ENCODE results near the gene TFG.

TFG gene

DNA sequence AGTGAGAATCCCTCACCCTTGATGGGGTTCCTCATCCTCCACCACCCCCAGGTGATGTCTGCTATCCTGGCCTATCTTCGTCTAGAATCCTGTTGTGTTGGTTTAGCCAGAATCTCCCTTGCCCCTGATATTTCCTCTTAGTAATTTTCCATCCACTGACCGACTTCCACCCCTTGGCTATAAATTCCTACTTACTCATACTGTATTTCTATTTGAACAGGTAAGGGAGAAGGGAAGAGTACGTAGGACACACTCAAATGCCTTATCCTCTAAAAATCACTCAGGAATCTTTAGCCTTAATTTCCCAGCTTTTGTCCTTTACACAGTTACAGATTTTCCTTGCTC is 678 bp upstream of the TFG start:
- DNase-seq = no peak

DNA sequence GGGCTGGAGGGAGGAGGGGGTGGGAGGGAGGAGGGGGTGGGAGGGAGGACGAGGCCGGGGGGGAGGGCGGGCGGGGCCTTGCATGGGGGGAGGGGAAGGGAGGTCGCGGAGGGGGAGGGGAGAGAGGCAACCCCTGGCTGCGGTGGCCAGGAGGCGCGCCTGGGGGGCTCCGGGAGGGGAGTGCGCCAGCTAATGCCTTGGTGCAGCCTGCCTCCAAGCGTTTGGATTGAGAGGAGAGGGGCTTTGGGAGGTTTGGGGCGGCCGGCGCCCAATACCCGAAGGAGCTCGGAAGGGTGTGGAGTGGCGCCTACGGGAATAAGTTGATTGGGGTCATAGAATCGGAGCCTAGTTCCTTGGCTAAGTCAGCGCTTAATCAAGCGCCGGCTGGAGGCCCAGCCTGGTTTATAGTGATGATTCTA is 557 bp downstream of the TFG start:
- peak; percentile 33 for DNase-seq

DNA sequence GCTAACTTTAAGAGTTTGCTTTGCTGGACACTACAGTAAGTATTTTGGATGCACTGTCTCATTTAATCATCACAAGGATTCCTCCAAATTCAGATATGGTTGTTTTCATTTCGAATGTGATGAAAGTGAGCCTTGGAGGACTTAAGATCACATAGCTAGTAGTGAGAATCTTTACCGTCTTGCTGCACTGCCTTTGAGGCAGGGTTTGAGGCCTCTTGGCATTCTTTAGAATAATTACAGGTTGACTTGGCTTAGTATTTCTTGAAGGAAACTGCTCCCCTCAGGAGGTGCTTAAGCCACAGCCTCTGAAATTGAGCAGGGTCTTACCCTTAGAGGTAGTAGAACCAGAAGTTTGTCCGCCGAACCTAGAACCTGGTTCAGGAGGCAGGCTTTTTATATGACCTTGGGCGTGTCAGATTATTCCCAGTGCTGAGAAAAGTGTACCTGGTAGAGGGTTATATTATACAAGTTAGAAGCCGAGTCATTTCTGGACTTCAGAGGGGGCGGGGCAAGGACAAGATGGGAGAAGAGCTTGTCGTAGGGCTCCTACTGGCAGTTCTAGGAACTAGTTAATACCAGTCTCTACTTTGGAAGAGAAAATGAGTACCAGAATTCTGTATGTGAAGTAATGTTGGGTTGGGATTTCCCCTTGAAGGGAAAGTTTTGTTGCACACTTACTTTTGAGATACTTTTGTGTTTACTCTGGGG is 1.1 kb downstream of the TFG start:
- DNase-seq = peak; percentile 31

DNA sequence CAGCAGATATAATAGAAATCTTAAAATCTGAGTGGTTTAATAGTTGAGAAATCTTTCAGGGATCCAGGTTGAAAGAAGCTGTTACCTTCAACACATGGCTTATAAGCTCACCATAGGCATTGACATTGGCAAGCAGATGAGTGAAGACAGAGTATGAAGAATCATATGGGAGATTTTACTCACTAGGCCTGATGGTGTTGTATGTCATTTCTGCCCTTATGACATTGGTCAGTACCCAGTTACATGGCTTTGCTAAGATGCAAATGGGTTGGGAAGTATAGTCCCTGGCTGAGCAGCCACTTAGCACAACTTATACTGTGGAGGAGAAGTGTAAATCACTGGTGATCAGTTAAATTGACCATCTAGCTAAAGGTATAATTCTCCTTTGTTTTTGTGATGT is 5.9 kb downstream of the TFG start:
- no peak for DNase-seq

DNA sequence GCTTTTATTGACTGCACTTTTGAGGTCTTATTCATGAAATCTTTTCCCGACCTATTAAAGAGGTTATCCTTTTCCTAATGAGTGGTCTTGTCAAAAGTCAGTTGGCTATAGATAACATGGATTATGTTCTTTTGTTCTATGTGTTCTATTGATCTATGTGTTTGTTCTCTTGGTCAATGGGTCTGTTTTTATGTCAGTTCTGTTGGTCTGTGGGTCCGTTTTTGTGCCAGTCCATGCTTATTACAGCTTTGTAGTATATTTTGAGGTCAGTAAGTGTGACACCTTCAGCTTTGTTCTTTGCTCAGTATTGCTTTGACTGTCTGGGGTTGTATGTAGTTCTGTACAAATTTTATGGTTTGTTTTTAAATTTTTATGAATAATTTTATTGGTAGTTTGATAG is 7.8 kb downstream of the TFG start:
- no peak for DNase-seq

DNA sequence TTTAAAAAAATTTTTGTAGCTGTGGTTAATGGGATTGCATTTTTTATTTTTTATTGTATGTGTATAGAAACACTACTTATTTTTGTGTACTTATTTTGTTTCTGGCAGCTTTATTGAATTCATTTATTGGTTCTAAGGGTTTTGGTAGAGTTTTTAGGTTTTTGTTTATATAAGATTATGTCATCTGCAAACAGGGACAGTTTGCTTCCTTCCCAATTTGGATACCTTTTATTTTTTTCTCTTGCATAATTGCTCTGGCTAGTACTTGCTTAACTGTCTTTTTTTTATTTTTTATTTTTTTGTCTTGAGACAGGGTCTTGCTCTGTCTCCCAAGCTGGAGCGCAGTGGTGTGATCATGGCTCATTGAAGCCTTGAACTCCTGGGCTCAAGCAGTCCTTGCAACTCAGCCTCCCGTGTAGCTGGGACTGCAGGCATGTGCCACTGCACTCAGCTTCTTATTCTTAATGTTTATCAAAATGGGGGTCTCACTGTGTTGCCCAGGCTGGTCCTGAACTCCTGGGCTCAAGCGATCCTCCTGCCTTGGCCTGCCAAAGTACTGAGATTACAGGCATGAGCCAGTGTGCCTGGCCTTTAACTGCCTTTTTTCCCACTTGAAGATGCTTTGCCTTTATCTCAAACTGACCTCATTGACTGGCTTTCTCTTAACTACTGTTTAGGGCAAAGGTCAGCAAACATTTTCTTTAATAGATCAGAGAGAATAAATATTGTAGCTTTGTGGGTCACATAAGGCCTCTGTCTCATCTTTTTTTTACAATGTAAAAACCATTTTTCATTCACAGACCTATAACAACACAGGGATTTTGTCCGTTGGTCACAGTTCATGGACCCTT is 8.6 kb downstream of the TFG start:
- DNase-seq = no peak

DNA sequence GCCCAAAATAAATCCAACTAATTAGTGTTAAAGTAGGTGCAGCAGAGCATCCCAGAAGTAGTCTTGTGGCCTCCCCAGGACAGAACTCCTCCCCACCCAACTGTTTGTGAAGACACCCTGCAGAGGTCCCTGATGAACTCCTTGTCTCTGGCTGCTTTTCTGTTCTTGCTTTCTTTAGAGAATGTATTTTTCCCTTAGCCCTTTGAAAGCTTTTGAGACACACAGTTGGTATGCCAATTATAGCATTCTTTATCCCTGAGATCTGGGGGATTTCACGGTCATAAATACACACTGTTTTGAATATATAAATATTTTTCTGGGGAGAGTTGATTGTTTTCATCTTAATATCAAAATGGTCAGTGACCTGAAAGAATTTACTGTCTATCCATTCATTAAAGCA is 9.8 kb downstream of the TFG start:
- DNase-seq = no peak

DNA sequence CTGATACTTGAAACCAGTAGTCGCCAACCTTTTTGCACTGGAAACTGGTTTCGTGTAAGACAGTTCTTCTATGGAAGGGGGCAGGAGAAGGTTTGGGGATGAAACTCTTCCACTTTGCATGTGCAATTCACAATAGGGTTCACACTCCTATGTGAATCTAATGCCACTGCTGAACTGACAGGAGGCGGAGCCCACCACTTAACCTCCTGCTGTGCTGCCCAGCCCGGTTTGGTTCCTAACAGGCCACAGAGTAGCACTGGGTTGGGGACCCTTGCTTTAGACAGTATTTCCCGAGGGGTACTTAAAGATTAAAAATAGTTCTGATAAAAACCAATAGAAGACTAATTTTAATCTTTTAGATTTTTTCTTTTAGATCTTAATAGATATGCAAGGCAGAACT is 11.1 kb downstream of the TFG start:
- DNase-seq = no peak

DNA sequence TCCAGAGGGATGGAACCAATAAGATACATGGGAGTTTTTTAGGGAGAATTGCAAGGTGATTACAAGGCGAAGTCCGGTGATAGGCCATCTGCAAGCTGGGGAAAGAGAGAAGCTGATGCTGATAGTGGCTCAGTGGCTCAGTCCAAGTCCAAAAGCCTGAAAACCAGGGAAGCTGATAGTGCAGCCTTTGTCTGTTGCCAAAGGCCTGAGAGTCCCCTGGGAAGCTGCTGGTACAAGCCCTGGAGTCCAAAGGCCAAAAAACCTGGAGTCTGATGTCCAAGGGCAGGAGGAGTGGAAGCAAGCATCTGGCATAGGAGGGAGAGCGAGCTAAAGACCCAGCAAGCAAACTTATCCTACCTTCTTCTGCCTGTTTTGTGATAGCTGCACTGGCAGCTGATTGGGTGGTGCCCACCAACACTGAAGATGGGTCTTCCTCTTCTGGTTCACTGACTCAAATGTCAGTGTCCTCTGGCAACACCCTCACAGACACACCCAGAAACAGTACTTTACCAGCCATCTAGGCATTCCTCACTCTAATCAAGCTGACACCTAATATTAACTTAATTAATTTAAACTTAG is 16.7 kb downstream of the TFG start:
- no peak for DNase-seq

DNA sequence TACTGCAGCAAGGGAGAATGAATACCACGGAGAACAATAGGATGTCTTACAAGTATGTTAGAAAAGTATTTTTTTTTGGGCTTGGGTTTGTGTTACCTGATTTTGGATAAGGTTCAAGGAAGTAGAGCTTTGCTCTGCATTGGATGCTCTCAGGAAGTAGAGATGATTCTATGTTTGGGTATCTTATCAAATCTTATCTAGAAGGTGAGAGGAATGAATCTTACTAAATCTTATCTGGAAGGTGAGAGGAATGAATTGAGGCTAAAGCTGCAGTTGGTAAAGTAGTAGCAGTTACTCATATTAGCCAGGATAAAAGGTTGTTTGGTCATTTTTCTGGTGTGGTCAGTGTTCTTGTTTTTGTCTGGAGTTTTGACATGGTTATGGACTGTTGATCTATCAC is 17.4 kb downstream of the TFG start:
- DNase-seq = no peak

DNA sequence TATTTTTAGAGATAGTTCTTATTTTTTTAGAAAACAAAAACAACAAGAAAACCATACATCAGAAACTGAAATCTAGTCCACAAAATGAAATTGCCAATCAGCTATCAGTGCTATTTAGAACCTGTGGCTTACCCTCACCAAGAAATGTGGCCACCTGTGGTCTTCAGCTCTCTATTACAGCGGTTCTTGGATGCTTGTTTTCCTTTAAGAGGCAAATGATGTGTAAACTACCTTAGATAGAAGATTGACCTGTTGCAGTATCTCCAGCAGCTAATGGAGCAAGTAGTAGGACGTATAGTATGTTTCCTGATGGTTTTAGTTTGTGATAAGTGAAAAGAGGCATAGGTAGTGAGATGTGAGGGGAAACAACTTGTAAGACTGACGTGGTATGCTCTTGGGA is 21.2 kb downstream of the TFG start:
- no peak for DNase-seq

DNA sequence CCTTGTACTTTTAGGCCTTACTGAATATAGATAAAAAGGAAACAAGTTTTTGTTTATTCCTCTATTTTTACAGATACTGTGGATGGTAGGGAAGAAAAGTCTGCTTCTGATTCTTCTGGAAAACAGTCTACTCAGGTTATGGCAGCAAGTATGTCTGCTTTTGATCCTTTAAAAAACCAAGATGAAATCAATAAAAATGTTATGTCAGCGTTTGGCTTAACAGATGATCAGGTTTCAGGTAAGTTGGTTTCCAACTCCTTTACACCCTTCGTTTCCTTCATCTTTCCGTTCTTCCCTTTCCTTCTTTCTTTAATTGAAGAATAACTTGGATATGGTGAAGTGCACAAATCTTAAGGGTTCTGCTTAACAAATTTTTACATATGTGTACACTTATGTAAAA is 23.1 kb downstream of the TFG start:
- no peak for DNase-seq

DNA sequence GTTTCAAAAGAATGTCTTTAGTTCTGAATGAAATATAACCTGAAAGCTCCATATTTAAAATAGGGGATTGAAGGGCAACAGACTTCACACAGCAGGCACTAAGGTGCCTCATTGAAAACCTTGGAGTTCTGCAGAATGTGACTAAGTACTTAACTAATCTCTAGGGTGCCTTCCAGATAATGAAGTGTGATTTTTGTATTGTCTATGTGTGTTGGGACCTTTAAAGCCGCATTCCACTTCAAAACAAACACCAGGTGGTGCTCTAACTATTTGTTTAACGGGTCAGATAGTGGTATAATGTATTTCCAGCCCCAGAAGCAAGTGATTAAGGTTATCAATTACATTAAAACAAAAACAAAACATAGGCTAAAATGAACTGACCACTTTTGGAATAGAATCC is 28.0 kb downstream of the TFG start:
- DNase-seq = peak; percentile 6

DNA sequence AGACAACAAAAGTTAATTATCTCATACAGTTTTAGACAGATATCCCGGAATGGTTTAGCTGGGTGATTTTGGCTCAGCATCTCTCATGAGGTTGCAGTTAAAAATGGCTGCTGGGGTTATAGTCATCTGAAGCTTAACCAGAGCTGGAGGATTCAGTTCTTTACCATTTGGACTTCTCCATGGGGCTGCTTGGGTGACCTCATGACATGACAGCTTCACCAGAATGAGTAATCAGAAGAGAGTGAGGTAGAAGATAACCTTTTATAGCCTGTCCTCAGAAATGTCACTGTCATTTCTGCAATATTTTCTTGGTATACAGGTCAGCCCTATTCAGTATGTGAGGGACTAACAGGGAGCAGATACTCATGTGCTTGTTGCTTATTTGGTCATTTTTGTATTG is 30.9 kb downstream of the TFG start:
- no peak for DNase-seq

DNA sequence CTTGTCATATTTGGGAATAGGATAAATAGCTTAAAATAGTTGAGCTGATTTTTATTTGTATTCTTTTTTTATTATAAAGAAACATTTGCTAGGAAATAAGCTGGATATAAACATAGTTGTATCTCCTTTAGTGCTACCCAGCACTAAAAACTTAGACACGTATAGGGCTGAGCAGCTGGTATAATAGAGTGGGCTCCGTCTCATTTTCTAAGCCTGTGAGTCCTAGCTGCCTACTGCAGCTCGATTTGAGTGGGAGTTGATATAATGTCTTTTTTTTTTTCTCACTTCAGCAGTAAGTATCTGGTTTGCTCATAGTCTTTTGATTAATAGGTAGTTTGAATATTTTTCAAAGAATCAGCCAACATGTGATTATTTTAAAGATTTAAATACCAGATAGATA is 34.2 kb downstream of the TFG start:
- DNase-seq = no peak

DNA sequence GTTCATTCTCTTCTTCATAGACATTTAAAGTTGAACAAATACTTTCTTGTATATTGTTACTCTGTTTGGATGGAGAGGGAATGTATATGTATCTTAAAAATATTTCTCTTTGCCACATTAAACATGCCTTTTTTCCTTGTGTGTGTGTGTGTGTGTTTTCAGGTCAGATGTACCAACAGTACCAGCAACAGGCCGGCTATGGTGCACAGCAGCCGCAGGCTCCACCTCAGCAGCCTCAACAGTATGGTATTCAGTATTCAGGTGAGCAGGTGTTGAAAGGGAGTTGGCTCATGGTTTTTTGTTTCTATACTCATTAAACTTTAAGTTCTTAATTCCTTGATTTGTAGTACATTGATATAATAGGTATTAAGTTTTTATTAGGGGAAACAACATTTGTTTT is 35.4 kb downstream of the TFG start:
- DNase-seq = no peak

DNA sequence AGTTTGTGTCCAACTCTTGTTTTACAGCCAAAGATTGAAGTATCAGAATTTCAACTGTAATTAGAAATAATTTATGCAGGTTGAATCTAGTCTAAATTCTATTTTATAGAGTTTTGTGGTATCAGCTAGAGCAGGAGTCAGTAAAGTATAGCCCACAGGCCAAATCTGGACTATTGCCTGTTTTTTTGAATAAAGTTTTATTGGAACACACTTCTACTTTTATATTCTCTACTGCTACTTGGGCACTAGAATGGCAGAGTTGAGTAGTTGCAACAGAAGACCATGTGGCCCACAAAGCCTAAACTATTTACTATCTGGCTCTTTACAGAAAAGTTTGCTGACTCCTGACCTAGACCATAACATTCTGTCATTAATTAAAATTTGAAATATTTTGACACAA is 36.3 kb downstream of the TFG start:
- no peak for DNase-seq

DNA sequence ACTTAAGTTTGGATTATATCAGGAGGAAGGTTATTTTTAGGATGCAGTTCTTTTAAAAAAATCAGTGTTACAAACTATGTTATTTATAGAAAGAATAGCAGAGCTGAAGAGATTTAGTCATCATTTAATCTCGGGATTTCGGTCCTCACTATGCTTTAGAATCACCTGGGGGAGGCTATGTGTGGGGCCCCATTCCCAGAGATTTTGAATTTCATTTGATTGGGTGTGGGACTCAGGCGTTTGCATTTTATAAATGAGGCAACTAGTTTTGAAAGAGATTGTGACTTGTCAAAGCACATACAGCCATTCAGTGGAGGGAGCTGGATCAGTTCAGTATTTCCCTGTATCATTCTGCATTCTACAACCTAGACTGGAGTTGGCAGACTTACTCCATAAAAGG is 36.8 kb downstream of the TFG start:
- no peak for DNase-seq

DNA sequence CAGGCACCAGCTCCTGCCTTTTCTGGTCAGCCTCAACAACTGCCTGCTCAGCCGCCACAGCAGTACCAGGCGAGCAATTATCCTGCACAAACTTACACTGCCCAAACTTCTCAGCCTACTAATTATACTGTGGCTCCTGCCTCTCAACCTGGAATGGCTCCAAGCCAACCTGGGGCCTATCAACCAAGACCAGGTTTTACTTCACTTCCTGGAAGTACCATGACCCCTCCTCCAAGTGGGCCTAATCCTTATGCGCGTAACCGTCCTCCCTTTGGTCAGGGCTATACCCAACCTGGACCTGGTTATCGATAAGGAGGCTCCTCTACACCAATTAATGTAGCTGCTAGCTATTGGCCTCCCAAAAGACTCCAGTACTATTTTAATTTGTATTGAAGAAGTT is 38.9 kb downstream of the TFG start:
- DNase-seq = no peak

DNA sequence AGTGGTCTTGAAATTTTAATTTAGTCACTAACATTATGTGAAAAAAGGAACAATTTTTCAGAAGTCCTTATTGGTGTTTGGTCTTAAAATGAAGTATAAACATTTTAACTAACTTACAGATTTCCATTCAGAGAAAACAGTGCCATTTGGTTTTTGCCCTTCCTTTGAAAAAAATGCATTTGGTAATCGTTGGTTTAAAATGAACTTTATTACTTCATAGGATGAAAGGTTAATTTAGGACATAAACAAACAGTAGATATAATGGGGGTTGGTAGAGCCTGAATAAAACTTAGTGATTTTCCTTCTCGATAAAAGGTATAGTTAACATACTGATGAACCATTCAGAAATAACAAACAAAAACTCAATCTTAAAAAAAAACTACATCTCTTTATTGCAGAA is 39.7 kb downstream of the TFG start:
- DNase-seq = no peak

DNA sequence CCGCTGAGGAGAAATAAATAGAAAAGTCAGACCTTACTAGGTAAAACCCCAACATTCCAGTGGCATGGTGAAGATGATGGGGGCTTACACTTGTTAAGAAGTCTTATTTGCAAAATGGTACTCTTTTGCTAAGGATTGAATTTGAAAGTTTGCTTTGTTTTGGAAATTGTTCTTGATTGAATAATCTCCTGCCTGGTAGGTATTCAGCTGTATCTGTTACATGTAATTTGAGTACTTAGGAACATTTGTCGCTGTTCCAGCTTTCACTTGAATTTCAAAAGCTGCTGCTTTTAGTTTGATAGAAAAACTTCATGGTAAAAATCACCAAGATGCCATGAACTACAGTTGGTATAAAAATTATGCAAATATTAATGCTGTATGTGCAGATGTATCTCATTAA is 44.6 kb downstream of the TFG start:
- DNase-seq = no peak

DNA sequence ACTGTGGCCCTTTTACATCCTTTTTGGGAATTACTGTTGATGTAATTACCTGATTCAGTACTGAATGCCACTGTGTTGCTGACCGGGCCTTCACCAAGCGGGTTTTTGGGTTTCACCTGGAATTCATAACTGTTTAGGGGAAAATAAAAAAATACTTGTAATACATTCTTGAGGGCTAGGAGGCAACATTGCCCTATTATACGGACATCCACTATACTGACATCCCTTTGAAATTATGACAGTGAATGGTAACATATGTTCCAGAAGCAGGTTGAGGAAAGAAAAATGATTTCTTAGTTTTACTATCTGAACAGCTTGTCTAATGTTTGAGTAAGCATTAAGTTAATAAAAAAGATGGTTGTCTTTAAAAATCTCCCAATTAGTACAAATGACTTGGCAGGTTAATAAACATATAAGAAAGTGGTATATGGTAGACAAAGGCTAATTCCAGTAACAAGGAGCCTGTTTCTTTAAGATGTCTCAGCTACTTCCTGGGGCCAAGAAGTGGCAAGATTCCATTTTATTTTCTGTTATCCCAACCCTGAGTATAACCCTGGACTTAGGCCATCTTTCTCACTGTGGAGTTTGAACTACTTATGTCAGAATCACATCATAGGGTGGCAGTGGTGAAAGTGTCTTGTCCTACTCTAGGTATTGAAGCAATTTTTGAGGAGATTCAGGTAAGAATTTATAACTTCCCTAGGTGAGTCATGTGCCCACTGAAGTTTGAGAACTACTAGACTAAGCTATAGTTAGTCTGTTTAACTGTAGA is 45.5 kb downstream of the TFG start:
- DNase-seq = no peak

DNA sequence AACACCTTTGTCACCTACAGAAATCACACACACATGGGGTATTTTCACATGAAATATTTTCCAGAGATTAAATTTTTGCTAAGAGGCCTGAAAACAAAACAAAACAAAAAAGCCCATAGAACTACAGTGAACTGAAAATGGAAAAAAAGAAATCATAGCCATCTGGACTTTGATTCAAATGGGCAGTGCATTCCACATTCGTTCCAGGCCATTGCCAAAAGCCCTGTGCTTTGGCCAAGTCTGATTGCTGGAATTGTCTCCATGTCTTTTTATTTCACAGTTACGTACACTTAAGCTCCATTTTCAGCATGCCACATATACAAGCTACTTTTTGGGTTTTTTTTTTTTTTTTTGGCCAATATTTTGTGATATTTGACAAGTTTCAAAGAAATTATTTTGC is 47.1 kb downstream of the TFG start:
- no peak for DNase-seq

DNA sequence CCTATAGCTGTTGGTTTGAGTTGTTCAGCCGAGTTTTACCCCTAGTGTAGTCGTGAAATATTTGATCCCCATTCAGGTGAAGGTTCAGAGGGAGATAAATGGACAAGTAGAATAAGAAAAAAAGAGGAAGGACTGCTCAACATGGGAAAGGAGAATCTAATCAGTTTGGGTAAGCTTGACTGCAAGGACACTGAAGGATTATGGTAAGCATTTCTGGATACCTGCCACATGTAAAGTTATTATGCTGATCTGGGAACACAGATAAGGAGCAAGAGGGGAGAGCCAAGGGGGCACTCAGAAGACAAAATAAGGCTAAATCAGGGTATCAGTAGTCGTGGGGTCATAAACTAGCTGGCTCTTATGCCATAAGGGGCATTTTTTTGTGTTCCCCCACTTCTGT is 49.9 kb downstream of the TFG start:
- no peak for DNase-seq
